ENCODE results near the gene MYL6B.
A peak's percentile ranks its signal among the peaks of the same experiment; 100 is the strongest.

The MYL6B gene

GRCh38 chr12:56104815-56105608, 47.4 kb upstream of the MYL6B start:
- TF ChIP-seq, protein P1, sequence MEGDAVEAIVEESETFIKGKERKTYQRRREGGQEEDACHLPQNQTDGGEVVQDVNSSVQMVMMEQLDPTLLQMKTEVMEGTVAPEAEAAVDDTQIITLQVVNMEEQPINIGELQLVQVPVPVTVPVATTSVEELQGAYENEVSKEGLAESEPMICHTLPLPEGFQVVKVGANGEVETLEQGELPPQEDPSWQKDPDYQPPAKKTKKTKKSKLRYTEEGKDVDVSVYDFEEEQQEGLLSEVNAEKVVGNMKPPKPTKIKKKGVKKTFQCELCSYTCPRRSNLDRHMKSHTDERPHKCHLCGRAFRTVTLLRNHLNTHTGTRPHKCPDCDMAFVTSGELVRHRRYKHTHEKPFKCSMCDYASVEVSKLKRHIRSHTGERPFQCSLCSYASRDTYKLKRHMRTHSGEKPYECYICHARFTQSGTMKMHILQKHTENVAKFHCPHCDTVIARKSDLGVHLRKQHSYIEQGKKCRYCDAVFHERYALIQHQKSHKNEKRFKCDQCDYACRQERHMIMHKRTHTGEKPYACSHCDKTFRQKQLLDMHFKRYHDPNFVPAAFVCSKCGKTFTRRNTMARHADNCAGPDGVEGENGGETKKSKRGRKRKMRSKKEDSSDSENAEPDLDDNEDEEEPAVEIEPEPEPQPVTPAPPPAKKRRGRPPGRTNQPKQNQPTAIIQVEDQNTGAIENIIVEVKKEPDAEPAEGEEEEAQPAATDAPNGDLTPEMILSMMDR (IDR thresholded peaks at IDR 0.05; ENCODE audit: low read depth, low read length) = no peak
- Histone ChIP-seq H3K4me3 (ENCODE audit: low read depth, low read length) (peak overlapping the region; percentile 70), H3K36me3 (peaks cover 49% of the 10 kb centered on the region), H3K4me1 (no peaks in the 10 kb centered on the region), H3K9me3 (no peaks in the 10 kb centered on the region), H3K27me3 (no peaks in the 10 kb centered on the region)
- peak; percentile 27 for DNase-seq

DNA sequence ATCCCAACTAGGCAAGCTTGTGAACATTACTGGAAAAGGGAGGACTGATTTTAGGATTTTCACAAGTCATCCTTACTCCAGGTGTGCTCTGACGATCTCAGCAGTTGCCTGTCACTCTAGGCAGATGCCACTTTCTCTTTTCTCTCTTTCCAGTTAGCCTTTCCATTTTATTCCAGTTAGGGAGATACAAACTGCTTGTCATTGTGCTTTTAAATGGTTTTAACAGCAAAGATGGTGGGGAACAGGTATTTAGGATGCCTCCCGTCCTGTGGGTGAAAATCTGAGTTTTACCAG, 46.8 kb upstream of the MYL6B start:
- Histone ChIP-seq H3K4me3 (ENCODE audit: low read depth, low read length) (peak overlapping the region; percentile 70), H3K9me3 (no peaks in the 10 kb centered on the region), H3K36me3 (peaks cover 54% of the 10 kb centered on the region), H3K27me3 (no peaks in the 10 kb centered on the region), H3K4me1 (no peaks in the 10 kb centered on the region)
- no peak for DNase-seq
- TF ChIP-seq, protein P1 (IDR thresholded peaks at IDR 0.05; ENCODE audit: low read depth, low read length) = no peak

GRCh38 chr12:56107242-56107641, 45.1 kb upstream of the MYL6B start:
- no peak overlapping the region for H3K4me3 ChIP-seq (ENCODE audit: low read depth, low read length)
- no peaks in the 10 kb centered on the region for H3K9me3 ChIP-seq
- DNase-seq = no peak
- H3K4me1 ChIP-seq = no peaks in the 10 kb centered on the region
- TF ChIP-seq, protein P1 (IDR thresholded peaks at IDR 0.05; ENCODE audit: low read depth, low read length) = no peak
- H3K27me3 ChIP-seq = no peaks in the 10 kb centered on the region
- peaks cover 69% of the 10 kb centered on the region for H3K36me3 ChIP-seq

GRCh38 chr12:56110571-56110970, 41.8 kb upstream of the MYL6B start:
- H3K4me3 ChIP-seq (ENCODE audit: low read depth, low read length) = no peak overlapping the region
- TF ChIP-seq, protein P1 (IDR thresholded peaks at IDR 0.05; ENCODE audit: low read depth, low read length) = no peak
- H3K4me1 ChIP-seq = peaks cover 5% of the 10 kb centered on the region; the same call in 1 of the 2 replicates
- H3K36me3 ChIP-seq = peaks cover 71% of the 10 kb centered on the region
- H3K27me3 ChIP-seq = no peaks in the 10 kb centered on the region
- no peak for DNase-seq
- no peaks in the 10 kb centered on the region for H3K9me3 ChIP-seq

GRCh38 chr12:56114084-56114483, 38.3 kb upstream of the MYL6B start:
- Histone ChIP-seq H3K9me3 (no peaks in the 10 kb centered on the region), H3K27me3 (no peaks in the 10 kb centered on the region), H3K4me3 (ENCODE audit: low read depth, low read length) (no peak overlapping the region), H3K36me3 (peaks cover 44% of the 10 kb centered on the region), H3K4me1 (peaks cover 8% of the 10 kb centered on the region)
- no peak for DNase-seq
- TF ChIP-seq, protein P1 (IDR thresholded peaks at IDR 0.05; ENCODE audit: low read depth, low read length) = no peak

DNA sequence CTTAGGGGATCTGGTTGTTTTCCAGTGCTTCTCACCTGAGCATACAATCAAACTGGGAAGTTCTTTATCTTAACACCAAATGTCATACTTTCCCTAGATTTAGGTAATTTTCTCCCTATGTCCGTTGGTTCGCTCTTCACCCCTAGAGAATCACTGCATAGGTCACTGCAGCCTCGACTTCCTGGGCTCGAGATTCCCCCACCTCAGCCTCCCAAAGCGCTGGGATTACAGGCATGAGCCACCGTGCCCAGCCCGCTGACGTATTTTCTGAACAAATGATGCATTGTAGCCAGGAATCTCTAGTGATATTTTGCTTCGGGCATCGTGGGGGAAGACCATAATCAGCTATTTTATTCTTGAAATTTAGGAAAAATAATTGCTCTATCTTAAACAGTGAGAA, 37.1 kb upstream of the MYL6B start:
- no peaks in the 10 kb centered on the region for H3K27me3 ChIP-seq
- peaks cover 31% of the 10 kb centered on the region for H3K36me3 ChIP-seq
- H3K4me1 ChIP-seq = peaks cover 11% of the 10 kb centered on the region
- peak overlapping the region; percentile 96 for H3K4me3 ChIP-seq (ENCODE audit: low read depth, low read length)
- TF ChIP-seq, protein P1 (IDR thresholded peaks at IDR 0.05; ENCODE audit: low read depth, low read length) = no peak
- H3K9me3 ChIP-seq = no peaks in the 10 kb centered on the region
- no peak for DNase-seq
